Measurements from ENCODE around the gene CC2D1B. TPM values are rescaled to one million over a fixed set of nuclear protein-coding genes. Genes with fewer than 3 reads are reported as not detected.

Gene CC2D1B
- total and polyA plus RNA-seq, 9 of the 15 experiments (the other 6 are each of a cell fraction or from before 2014, with no cell fraction given) = 1.2 to 33.6 (median 25.5) TPM

DNA sequence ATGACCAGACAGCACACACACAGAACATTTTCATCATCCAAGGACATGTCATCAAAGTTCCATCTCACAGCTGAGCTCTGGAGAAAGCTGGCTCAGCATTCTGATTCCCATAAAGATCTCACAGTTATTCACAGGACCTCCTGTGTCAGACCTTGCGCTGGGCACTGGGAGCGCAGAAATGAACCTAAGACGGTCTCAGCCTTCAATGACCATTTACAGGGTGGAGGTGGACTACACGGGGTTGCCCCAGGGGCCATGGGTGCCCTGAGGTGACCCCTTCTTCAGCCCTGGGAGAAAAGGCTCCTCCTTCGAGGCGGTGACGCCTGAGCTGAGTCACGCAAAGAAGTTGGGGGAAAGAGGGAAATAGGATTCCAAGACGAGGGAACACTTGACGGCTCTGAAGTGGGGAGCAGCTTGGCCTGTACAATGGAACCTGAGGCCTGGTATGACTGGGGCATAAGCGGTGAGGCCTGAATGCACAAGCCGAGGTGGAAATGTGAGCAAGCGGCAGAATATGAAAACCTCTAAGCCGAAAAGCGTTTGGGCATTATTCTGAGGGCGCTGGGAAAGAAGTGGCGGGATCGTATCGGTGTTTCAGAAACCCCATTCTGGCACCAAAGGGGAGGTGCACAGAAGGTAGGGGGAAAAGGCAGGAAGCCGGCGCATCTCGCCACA, 797 bp downstream of the CC2D1B start (continued):
- peak; percentile 60; the same call in 1 of the 2 replicates for TF ChIP-seq POLR2H (tag; IDR thresholded peaks at IDR 0.05; ENCODE audit: low read depth)
- no peak for TF ChIP-seq LARP7 (IDR thresholded peaks at IDR 0.05)
- peak; percentile 65; the same call in 1 of the 2 replicates for TF ChIP-seq ZBTB7A (IDR thresholded peaks at IDR 0.05; ENCODE audit: borderline replicate concordance, control insufficient read depth, low read depth, low read length)
- TF ChIP-seq PHTF2 (CRISPR knock-in tag; IDR thresholded peaks at IDR 0.05) = no peak
- peak; percentile 20; the same call in 1 of the 2 replicates for TF ChIP-seq TARDBP (IDR thresholded peaks at IDR 0.05)
- peak; percentile 70 for TF ChIP-seq ARID1B (IDR thresholded peaks at IDR 0.05)
- TF ChIP-seq, protein P1, sequence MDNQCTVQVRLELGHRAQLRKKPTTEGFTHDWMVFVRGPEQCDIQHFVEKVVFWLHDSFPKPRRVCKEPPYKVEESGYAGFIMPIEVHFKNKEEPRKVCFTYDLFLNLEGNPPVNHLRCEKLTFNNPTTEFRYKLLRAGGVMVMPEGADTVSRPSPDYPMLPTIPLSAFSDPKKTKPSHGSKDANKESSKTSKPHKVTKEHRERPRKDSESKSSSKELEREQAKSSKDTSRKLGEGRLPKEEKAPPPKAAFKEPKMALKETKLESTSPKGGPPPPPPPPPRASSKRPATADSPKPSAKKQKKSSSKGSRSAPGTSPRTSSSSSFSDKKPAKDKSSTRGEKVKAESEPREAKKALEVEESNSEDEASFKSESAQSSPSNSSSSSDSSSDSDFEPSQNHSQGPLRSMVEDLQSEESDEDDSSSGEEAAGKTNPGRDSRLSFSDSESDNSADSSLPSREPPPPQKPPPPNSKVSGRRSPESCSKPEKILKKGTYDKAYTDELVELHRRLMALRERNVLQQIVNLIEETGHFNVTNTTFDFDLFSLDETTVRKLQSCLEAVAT (IDR thresholded peaks at IDR 0.05) = peak in 1 of 2 experiments; percentile 79; a peak in 1 of 4 replicates
- no peak for TF ChIP-seq RFX7 (CRISPR knock-in tag; IDR thresholded peaks at IDR 0.05)
- no peak for TF ChIP-seq ZNF696 (CRISPR knock-in tag; conservative IDR thresholded peaks at IDR 0.05)
- peak; percentile 77 for TF ChIP-seq SMARCA4 (IDR thresholded peaks at IDR 0.05)
- no peak for TF ChIP-seq KLF13 (tag; IDR thresholded peaks at IDR 0.05; ENCODE audit: borderline replicate concordance, low read depth)
- TF ChIP-seq, protein P2, sequence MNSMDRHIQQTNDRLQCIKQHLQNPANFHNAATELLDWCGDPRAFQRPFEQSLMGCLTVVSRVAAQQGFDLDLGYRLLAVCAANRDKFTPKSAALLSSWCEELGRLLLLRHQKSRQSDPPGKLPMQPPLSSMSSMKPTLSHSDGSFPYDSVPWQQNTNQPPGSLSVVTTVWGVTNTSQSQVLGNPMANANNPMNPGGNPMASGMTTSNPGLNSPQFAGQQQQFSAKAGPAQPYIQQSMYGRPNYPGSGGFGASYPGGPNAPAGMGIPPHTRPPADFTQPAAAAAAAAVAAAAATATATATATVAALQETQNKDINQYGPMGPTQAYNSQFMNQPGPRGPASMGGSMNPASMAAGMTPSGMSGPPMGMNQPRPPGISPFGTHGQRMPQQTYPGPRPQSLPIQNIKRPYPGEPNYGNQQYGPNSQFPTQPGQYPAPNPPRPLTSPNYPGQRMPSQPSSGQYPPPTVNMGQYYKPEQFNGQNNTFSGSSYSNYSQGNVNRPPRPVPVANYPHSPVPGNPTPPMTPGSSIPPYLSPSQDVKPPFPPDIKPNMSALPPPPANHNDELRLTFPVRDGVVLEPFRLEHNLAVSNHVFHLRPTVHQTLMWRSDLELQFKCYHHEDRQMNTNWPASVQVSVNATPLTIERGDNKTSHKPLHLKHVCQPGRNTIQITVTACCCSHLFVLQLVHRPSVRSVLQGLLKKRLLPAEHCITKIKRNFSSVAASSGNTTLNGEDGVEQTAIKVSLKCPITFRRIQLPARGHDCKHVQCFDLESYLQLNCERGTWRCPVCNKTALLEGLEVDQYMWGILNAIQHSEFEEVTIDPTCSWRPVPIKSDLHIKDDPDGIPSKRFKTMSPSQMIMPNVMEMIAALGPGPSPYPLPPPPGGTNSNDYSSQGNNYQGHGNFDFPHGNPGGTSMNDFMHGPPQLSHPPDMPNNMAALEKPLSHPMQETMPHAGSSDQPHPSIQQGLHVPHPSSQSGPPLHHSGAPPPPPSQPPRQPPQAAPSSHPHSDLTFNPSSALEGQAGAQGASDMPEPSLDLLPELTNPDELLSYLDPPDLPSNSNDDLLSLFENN (IDR thresholded peaks at IDR 0.05; ENCODE audit: low read depth in 2 of 2, low read length in 2 of 2) = peak in 1 of 2 experiments; percentile 11; a peak in 1 of 4 replicates
- TF ChIP-seq, protein P3, sequence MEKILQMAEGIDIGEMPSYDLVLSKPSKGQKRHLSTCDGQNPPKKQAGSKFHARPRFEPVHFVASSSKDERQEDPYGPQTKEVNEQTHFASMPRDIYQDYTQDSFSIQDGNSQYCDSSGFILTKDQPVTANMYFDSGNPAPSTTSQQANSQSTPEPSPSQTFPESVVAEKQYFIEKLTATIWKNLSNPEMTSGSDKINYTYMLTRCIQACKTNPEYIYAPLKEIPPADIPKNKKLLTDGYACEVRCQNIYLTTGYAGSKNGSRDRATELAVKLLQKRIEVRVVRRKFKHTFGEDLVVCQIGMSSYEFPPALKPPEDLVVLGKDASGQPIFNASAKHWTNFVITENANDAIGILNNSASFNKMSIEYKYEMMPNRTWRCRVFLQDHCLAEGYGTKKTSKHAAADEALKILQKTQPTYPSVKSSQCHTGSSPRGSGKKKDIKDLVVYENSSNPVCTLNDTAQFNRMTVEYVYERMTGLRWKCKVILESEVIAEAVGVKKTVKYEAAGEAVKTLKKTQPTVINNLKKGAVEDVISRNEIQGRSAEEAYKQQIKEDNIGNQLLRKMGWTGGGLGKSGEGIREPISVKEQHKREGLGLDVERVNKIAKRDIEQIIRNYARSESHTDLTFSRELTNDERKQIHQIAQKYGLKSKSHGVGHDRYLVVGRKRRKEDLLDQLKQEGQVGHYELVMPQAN (IDR thresholded peaks at IDR 0.05; ENCODE audit: borderline replicate concordance) = peak; percentile 82; the same call in 1 of the 2 replicates
- peak; percentile 41; the same call in 1 of the 2 replicates for TF ChIP-seq SMARCC2 (IDR thresholded peaks at IDR 0.05; ENCODE audit: low read depth)
- no peak for TF ChIP-seq ATF1 (CRISPR knock-in tag; IDR thresholded peaks at IDR 0.05)
- TF ChIP-seq ATF1 (tag; IDR thresholded peaks at IDR 0.05) = peak; percentile 79
- TF ChIP-seq SOX6 (IDR thresholded peaks at IDR 0.05) = peak; percentile 51; the same call in 1 of the 2 replicates
- TF ChIP-seq LEF1 (IDR thresholded peaks at IDR 0.05) = 0 out of 2 replicates have a peak, but pooled peaks have one; percentile 37
- TF ChIP-seq, protein P4, sequence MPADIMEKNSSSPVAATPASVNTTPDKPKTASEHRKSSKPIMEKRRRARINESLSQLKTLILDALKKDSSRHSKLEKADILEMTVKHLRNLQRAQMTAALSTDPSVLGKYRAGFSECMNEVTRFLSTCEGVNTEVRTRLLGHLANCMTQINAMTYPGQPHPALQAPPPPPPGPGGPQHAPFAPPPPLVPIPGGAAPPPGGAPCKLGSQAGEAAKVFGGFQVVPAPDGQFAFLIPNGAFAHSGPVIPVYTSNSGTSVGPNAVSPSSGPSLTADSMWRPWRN (IDR thresholded peaks at IDR 0.05; ENCODE audit: low read depth) = no peak
- TF ChIP-seq POLR2A (conservative IDR thresholded peaks at IDR 0.05) = peak; percentile 70; the same call in 1 of the 2 replicates
- TF ChIP-seq RHOXF2B (CRISPR knock-in tag; conservative IDR thresholded peaks at IDR 0.05) = no peak
- TF ChIP-seq MYC (IDR thresholded peaks at IDR 0.05; ENCODE audit: low read depth, low read length) = no peak
- peak; percentile 82; the same call in 1 of the 2 replicates for TF ChIP-seq MYC (CRISPR knock-in tag; IDR thresholded peaks at IDR 0.05; ENCODE audit: borderline replicate concordance, low read depth)
- TF ChIP-seq ZNF583 (CRISPR knock-in tag; IDR thresholded peaks at IDR 0.05) = 0 out of 2 replicates have a peak, but pooled peaks have one; percentile 36
